Epithelial cell of proximal tubule (primary cell): ENCODE data around the gene BRD3OS. TPM values are rescaled to one million over a fixed set of nuclear protein-coding genes. Genes with fewer than 3 reads are reported as not detected.

Experiments
- DNase-seq: peaks from one replicate; pipeline ENCODE4 v3.0.0-alpha.2; 2011; ENCODE audit warnings: low read depth
- H3K4me3 ChIP-seq: 2 replicates; pipeline ENCODE4 v1.5.1; 2011; ENCODE audit warnings: low read depth, mild to moderate bottlenecking, low read length
- CTCF ChIP-seq: conservative IDR thresholded peaks from 2 replicates; pipeline ENCODE4 v1.5.1; 2012; ENCODE audit warnings: low read depth, mild to moderate bottlenecking, low read length
- total RNA-seq: library from RNA; depleted of rRNA; stranded (reverse); fragments of >200 nt; gene quantifications from 2 replicates; pipeline ENCODE4 v1.2.3, GENCODE V29; 2015

BRD3OS gene
- total RNA-seq, 1 donor from 2014 or later = 22.7 TPM

DNA sequence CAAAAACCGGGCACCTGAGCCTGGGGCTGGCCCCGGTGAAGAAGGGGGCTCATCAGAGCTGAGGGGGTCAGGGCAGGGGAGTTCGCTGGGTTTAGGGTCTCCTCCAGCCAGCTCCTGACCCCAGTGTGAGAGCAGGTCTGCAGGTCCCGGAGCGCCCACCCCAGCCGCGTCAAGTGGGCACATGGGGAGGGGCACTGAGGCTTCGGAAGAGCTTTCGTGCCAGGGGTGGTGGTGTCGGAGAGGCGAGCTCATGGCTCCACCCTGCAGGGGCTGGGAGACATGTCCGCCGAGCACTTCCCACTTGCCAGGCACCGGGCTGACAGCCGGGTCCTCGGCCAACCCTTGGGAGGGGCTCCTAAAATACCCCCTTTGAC is 46.4 kb upstream of the BRD3OS start:
- TF ChIP-seq CTCF = no peak
- no peak overlapping the region for H3K4me3 ChIP-seq
- no peak for DNase-seq

DNA sequence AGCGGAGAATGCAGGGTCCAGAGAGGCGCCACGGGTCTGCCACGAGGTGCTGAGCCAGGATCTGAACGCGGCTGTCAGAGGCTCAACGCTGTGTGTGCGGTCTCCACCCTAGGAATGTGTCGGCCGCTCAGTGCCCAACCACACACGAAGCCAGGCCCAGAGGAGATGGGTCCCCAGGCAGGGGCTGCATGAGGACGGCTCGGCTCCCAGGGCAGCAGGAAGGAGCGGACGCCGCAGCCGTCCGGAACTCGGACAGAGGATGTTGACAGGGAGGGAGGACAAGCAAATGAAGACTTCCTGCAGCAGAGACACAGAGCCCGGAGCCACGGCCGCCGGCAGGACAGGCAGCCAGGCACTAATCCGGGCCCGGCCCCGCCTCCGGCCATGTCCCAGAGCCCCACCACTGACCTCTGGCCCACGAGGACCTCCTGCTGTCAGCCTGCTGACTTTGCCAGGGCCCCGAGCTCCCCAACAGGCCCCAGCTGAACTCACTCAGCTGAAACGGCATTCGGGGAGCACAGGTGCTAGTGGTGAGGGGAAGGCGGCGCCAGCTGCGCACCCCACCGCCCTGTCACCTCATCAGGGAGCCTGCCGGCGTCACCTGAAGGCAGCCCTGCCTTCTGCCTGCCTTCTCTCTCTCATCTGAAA is 45.9 kb upstream of the BRD3OS start:
- DNase-seq = no peak
- peak overlapping the region; percentile 23 for H3K4me3 ChIP-seq
- TF ChIP-seq CTCF = no peak

- no peak for TF ChIP-seq CTCF
- peak overlapping the region; percentile 23 for H3K4me3 ChIP-seq
- no peak for DNase-seq
Measured at GRCh38 chr9:133979921-133980863, 45.1 kb upstream of the BRD3OS start.

DNA sequence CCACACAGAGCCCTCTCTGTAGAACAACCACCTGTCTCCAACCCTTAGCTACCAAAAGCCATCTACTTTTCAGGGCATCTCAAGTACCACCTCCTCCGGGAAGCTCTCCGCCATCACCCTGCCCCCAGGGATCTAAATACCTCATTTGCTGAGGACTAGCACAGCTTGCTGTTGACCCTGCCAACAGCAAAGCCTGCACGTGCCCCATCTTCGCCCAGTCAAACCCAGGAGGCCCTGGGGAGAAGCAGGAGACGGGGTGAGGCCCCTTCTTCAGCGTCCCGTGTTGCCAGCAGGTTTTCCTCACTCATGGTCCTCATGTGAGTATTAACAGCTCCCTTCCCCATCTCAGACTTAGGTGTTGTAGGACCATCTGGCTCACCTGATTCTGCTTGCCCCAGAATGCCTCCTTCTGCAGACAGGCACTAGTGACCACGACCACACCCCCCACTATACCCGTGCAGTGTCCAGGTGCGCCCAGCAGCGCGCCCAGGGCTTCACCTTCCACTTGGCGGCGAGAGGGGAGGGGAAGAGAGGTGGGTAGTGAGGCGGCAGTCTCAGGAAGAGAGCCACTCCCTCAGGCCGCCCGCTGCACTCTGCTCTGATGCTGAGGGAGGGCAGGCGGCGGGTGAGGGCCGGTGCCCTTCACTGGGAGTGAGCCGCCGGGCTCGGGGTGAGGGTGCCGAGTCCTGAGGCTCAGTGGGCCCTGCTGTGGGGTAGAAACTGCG is 44.3 kb upstream of the BRD3OS start:
- no peak for DNase-seq
- TF ChIP-seq CTCF = no peak

GRCh38 chr9:133981589-133981957 is 43.7 kb upstream of the BRD3OS start:
- TF ChIP-seq CTCF = no peak
- no peak overlapping the region for H3K4me3 ChIP-seq
- DNase-seq = no peak

More for the DNA sequence above, 44.3 kb upstream of the BRD3OS start:
- H3K4me3 ChIP-seq = no peak overlapping the region

DNA sequence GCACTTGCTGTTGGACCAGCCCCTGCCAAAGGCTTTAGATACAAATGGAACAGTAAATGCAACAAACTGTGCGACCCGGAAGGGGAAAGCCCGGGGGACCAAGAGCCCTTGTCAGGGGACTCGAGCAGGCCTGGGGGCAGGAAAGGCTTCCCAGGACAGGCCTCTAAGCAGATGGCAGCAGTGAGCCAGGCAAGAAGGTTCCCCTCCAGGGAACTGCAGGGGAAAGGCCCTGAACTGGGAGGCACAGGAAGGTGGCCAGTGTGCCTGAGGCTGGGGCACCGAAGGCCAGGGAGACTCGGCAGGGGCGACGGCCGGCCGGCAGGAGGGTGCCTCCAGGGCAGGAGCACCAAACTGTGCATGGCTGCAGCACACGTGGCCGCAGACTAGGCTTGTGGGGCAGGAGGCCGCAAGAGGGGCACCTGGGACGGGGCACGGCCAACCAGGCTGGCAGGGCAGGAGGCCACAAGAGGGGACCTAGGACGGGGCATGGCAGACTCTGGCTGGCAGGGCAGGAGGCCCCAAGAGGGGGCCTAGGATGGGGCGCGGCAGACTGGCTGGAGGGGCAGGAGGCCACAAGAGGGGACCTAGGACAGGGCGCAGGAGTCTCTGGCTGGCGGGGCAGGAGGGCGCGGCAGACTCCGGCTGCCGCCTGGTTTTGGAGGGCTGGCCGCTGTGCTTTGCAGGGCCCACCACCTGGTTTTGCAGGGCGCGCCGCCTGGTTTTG is 43.2 kb upstream of the BRD3OS start:
- no peak for DNase-seq
- no peak for TF ChIP-seq CTCF
- no peak overlapping the region for H3K4me3 ChIP-seq
